ENCODE measurements around the gene PKM.

The PKM gene

GRCh38 chr15:72179950-72180581, 50.9 kb downstream of the PKM start:
- peaks cover 23% of the 10 kb centered on the region for H3K4me1 ChIP-seq (ENCODE audit: control insufficient read depth, insufficient read depth, low read length)
- H3K36me3 ChIP-seq (ENCODE audit: control insufficient read depth, insufficient read depth, low read length), result no peaks in the 10 kb centered on the region
- H3K9me3 ChIP-seq (ENCODE audit: control insufficient read depth, low read length), result no peaks in the 10 kb centered on the region
- H3K27ac ChIP-seq (ENCODE audit: insufficient read depth, low read depth, low read length, poor library complexity, severe bottlenecking), result peak overlapping the region; percentile 38
- 80 to 82% methylated on average over 16 of the region's 16 CpGs for WGBS, 2 experiments
- H3K4me3 ChIP-seq (ENCODE audit: insufficient read depth, low read depth, low read length), result no peak overlapping the region
- H3K27me3 ChIP-seq (ENCODE audit: control insufficient read depth, insufficient read depth, low read length, poor library complexity, severe bottlenecking), result peaks cover 18% of the 10 kb centered on the region

- Histone ChIP-seq H3K4me1 (ENCODE audit: control insufficient read depth, insufficient read depth, low read length) (peaks cover 21% of the 10 kb centered on the region), H3K4me3 (ENCODE audit: insufficient read depth, low read depth, low read length) (no peak overlapping the region), H3K9me3 (ENCODE audit: control insufficient read depth, low read length) (no peaks in the 10 kb centered on the region), H3K27me3 (ENCODE audit: control insufficient read depth, insufficient read depth, low read length, poor library complexity, severe bottlenecking) (peaks cover 8% of the 10 kb centered on the region), H3K27ac (ENCODE audit: insufficient read depth, low read depth, low read length, poor library complexity, severe bottlenecking) (no peak overlapping the region), H3K36me3 (ENCODE audit: control insufficient read depth, insufficient read depth, low read length) (no peaks in the 10 kb centered on the region)
- WGBS, 2 experiments, result 92 to 93% methylated on average over 13 of the region's 13 CpGs
These were observed 51.9 kb downstream of the PKM start for GRCh38 chr15:72178976-72179585.

- H3K4me1 ChIP-seq (ENCODE audit: control insufficient read depth, insufficient read depth, low read length), result peaks cover 15% of the 10 kb centered on the region
- H3K27me3 ChIP-seq (ENCODE audit: control insufficient read depth, insufficient read depth, low read length, poor library complexity, severe bottlenecking), result no peaks in the 10 kb centered on the region
- H3K4me3 ChIP-seq (ENCODE audit: insufficient read depth, low read depth, low read length), result no peak overlapping the region
- no peaks in the 10 kb centered on the region for H3K9me3 ChIP-seq (ENCODE audit: control insufficient read depth, low read length)
- H3K36me3 ChIP-seq (ENCODE audit: control insufficient read depth, insufficient read depth, low read length), result no peaks in the 10 kb centered on the region
- 78 to 83% methylated on average over 2 to 3 of the region's 3 CpGs for WGBS, 2 experiments
- H3K27ac ChIP-seq (ENCODE audit: insufficient read depth, low read depth, low read length, poor library complexity, severe bottlenecking), result no peak overlapping the region
These were observed 54.2 kb downstream of the PKM start for GRCh38 chr15:72176743-72177142.

GRCh38 chr15:72176159-72176558, 54.8 kb downstream of the PKM start:
- 92% methylated on average over 6 of the region's 6 CpGs for WGBS, 2 experiments
- Histone ChIP-seq H3K4me1 (ENCODE audit: control insufficient read depth, insufficient read depth, low read length) (peaks cover 15% of the 10 kb centered on the region), H3K27ac (ENCODE audit: insufficient read depth, low read depth, low read length, poor library complexity, severe bottlenecking) (no peak overlapping the region), H3K9me3 (ENCODE audit: control insufficient read depth, low read length) (no peaks in the 10 kb centered on the region), H3K4me3 (ENCODE audit: insufficient read depth, low read depth, low read length) (no peak overlapping the region), H3K27me3 (ENCODE audit: control insufficient read depth, insufficient read depth, low read length, poor library complexity, severe bottlenecking) (no peaks in the 10 kb centered on the region), H3K36me3 (ENCODE audit: control insufficient read depth, insufficient read depth, low read length) (no peaks in the 10 kb centered on the region)

GRCh38 chr15:72175186-72176044, 55.6 kb downstream of the PKM start:
- 91% methylated on average over 15 of the region's 15 CpGs for WGBS, 2 experiments
- no peaks in the 10 kb centered on the region for H3K36me3 ChIP-seq (ENCODE audit: control insufficient read depth, insufficient read depth, low read length)
- peaks cover 13% of the 10 kb centered on the region for H3K4me1 ChIP-seq (ENCODE audit: control insufficient read depth, insufficient read depth, low read length)
- no peaks in the 10 kb centered on the region for H3K9me3 ChIP-seq (ENCODE audit: control insufficient read depth, low read length)
- H3K4me3 ChIP-seq (ENCODE audit: insufficient read depth, low read depth, low read length), result no peak overlapping the region
- no peaks in the 10 kb centered on the region for H3K27me3 ChIP-seq (ENCODE audit: control insufficient read depth, insufficient read depth, low read length, poor library complexity, severe bottlenecking)
- H3K27ac ChIP-seq (ENCODE audit: insufficient read depth, low read depth, low read length, poor library complexity, severe bottlenecking), result no peak overlapping the region

GRCh38 chr15:72174551-72175165, 56.3 kb downstream of the PKM start:
- Histone ChIP-seq H3K36me3 (ENCODE audit: control insufficient read depth, insufficient read depth, low read length) (no peaks in the 10 kb centered on the region), H3K27me3 (ENCODE audit: control insufficient read depth, insufficient read depth, low read length, poor library complexity, severe bottlenecking) (no peaks in the 10 kb centered on the region), H3K27ac (ENCODE audit: insufficient read depth, low read depth, low read length, poor library complexity, severe bottlenecking) (no peak overlapping the region), H3K9me3 (ENCODE audit: control insufficient read depth, low read length) (no peaks in the 10 kb centered on the region), H3K4me3 (ENCODE audit: insufficient read depth, low read depth, low read length) (no peak overlapping the region), H3K4me1 (ENCODE audit: control insufficient read depth, insufficient read depth, low read length) (peaks cover 6% of the 10 kb centered on the region)
- WGBS, 2 experiments, result 84 to 88% methylated on average over 5 of the region's 5 CpGs

GRCh38 chr15:72173864-72174550, 57.0 kb downstream of the PKM start:
- no peak overlapping the region for H3K27ac ChIP-seq (ENCODE audit: insufficient read depth, low read depth, low read length, poor library complexity, severe bottlenecking)
- no peaks in the 10 kb centered on the region for H3K36me3 ChIP-seq (ENCODE audit: control insufficient read depth, insufficient read depth, low read length)
- no peaks in the 10 kb centered on the region for H3K9me3 ChIP-seq (ENCODE audit: control insufficient read depth, low read length)
- no peaks in the 10 kb centered on the region for H3K27me3 ChIP-seq (ENCODE audit: control insufficient read depth, insufficient read depth, low read length, poor library complexity, severe bottlenecking)
- H3K4me3 ChIP-seq (ENCODE audit: insufficient read depth, low read depth, low read length), result no peak overlapping the region
- no peaks in the 10 kb centered on the region for H3K4me1 ChIP-seq (ENCODE audit: control insufficient read depth, insufficient read depth, low read length)
- WGBS, 2 experiments, result 95 to 96% methylated on average over 12 of the region's 12 CpGs

- no peaks in the 10 kb centered on the region for H3K36me3 ChIP-seq (ENCODE audit: control insufficient read depth, insufficient read depth, low read length)
- H3K9me3 ChIP-seq (ENCODE audit: control insufficient read depth, low read length), result no peaks in the 10 kb centered on the region
- H3K27ac ChIP-seq (ENCODE audit: insufficient read depth, low read depth, low read length, poor library complexity, severe bottlenecking), result no peak overlapping the region
- no peak overlapping the region for H3K4me3 ChIP-seq (ENCODE audit: insufficient read depth, low read depth, low read length)
- peaks cover 2% of the 10 kb centered on the region for H3K4me1 ChIP-seq (ENCODE audit: control insufficient read depth, insufficient read depth, low read length)
- 91 to 92% methylated on average over 6 of the region's 6 CpGs for WGBS, 2 experiments
- H3K27me3 ChIP-seq (ENCODE audit: control insufficient read depth, insufficient read depth, low read length, poor library complexity, severe bottlenecking), result no peaks in the 10 kb centered on the region
These were observed 57.6 kb downstream of the PKM start for GRCh38 chr15:72173401-72173800.

GRCh38 chr15:72172796-72173195, 58.2 kb downstream of the PKM start:
- Histone ChIP-seq H3K27ac (ENCODE audit: insufficient read depth, low read depth, low read length, poor library complexity, severe bottlenecking) (no peak overlapping the region), H3K4me3 (ENCODE audit: insufficient read depth, low read depth, low read length) (no peak overlapping the region), H3K9me3 (ENCODE audit: control insufficient read depth, low read length) (no peaks in the 10 kb centered on the region), H3K36me3 (ENCODE audit: control insufficient read depth, insufficient read depth, low read length) (no peaks in the 10 kb centered on the region), H3K4me1 (ENCODE audit: control insufficient read depth, insufficient read depth, low read length) (peaks cover 2% of the 10 kb centered on the region), H3K27me3 (ENCODE audit: control insufficient read depth, insufficient read depth, low read length, poor library complexity, severe bottlenecking) (no peaks in the 10 kb centered on the region)
- WGBS, 2 experiments, result 80 to 81% methylated on average over 5 of the region's 5 CpGs
